ENCODE results near the gene ARAP2.
"Not testable (repeated sequence)": the region's sequence is repeated elsewhere in the genome, so short reads cannot be mapped to it uniquely, and the experiment has no call there.

Gene ARAP2

DNA sequence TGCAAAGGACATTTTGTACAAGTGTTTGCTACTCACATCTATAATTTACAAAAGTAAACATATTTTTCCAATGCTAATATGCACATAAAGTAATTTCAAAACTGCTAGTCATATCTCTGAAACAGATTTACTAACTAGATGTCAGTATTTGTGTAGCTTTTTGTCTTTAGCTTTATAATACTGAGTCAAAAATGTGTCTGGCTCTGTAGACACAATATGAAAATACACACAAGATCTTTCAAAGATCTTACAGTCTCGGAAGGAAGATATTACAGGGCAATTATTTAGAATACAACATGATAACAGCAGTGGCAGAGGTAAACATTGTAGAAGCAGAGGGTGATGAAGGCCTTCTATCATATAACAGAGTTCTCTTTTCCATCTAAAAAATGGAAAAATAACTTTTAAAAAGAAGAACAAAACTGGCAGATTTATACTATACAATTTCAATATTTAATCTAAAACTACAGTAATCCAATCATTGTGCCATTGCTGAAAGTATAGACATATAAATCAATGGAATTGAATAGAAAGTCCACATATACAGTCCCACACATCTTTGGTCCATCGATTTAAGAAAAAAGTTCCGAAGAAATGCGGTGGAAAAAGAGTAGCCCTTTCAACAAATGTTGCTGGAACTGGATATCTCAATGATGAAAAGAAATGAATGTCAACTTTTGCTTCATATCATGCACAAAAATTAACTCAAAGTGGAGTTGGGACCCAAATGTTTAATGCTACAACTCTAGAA is 29.4 kb downstream of the ARAP2 start:
- no peak for DNase-seq

DNA sequence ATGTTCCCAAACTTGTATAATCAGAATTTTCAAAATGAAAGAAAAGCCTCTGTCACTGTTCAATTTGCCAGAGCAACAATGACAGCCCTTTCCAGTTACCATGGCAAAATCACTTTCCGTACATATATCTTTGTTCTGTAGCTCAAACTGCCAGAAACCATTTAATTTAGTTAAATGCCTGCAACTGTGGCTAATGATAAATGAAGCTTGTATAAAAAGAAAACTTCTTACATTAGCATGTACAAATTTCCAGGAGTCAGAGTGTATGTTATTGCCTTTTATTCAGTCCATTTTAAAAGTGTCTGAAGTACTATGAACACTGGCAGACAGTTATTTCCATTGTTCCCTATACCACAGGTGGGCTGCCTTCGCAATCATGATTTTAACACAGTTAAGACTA is 30.3 kb downstream of the ARAP2 start:
- no peak for DNase-seq

DNA sequence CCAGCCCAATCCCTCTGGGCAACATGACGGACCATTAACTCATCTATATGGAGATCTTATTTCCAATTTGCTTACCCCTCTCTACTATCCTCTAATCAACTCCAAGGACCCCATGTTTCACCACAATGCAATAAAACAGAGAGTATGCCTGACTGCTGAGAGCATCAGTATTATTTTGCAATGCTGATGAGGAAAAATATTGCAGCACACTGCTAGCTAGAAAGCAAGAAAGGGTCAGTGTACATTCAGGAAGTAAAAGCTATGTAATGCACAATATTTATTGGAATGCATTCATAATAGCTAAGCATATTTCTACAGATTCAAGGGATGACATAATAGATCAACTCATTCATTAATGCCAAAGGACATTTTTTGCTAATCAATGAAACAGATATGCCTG is 33.2 kb downstream of the ARAP2 start:
- DNase-seq: no peak

DNA sequence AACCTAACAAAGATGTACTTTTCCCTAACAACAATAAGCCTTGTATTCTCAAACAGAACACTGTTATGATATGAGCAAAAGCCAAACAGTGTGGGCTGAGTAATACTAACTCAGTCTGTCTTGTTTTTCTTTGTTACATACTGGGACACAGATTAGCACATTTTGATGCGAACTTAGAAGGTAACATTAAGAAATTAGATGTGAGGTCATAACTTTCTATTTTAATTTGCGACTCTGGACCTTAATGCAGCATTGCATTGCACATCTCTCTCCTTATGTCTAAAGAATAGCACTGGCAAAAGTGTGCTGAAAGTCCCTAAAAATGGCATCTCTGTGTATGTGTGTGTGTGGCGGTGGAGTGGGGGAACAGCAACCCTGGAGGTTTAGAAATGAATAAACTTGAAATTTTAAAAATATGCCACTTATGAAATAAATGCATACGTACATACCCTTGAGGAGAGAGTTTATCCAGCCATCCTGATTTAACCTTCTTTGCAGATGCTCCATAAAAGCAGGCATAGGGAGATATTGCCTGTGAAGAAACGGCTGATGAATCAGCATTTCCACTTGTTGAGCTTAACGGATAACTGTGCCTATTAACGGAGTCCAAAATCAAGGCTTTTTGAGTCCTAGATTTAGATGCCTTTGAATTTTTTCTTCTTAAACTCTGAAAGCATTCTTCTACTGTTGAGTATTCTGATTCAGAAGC is 34.2 kb downstream of the ARAP2 start:
- no peak for DNase-seq

DNA sequence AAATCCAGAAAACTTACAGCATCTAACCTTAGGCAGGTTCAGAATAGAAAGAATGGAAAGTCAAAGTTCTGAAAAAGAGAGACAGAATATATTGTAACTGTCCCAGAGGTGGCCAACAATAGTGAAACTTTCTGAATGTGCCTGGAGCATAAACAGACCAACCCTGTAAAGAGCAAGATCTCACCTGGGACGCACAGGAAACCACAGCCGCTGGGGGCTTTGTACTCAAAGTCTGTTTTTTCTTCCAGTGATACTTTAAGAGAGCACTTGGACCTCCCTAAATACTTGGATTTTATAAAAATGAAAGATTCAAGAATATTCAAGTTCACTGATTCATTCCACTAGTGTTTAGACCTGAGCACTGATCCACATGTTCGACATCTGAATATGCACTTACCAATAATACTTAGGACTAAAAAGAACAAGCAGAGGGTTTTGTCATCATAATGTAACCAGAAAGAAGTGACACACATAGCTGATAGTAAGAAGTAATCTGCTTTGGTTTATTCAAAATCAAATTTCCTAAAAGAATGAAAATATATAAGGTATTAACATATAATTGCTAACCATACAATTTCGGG is 35.3 kb downstream of the ARAP2 start:
- DNase-seq: no peak

DNA sequence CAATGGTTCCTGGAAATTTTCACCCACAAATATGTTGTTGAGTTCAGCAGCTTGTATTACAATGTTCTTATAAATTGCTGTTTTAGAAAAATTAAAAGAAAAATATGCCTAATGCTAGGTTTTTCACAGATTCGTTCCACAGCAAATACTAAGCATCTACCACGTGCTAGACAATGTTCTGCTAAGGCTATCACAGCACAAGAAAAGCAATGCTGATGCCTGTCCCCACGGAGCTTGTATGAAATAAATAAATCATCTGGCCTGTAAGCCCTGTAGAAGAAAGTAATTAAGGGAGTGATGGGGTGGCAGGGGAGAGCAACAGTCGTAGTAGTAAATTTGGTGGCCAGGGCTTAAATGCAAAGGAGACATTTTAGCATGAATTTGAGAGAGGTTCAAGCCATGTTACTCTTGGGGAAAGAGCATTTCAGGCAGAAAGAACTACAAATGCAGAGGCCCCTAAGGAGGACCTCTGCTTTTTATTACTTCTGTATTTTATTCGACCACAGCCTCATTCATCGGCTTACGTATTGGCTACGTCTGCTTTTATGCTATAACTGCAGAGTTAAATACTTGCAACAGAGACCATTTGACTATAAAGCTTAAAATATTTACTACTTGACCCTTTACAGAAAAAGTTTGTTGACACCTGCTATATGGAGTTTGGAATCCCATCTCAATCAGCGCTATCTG is 36.3 kb downstream of the ARAP2 start:
- DNase-seq: no peak

DNA sequence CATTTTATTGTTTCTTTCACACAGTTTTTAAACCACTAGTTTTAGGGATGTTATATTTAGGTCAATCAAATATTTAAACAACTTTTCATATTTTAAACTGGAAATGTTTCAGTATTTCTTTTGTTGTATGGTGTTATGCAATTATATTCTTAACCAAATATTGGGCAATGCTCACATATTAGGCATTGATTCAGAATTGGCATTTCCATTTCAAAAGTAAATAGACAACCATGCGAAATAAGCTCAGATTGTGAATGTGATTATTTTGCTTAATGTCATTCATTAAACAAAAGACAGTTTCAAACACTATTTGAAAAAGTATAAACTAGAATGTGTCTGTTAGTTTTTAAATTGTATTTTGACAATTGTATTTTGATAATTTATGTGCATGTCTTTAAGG is 36.9 kb downstream of the ARAP2 start:
- DNase-seq: no peak

DNA sequence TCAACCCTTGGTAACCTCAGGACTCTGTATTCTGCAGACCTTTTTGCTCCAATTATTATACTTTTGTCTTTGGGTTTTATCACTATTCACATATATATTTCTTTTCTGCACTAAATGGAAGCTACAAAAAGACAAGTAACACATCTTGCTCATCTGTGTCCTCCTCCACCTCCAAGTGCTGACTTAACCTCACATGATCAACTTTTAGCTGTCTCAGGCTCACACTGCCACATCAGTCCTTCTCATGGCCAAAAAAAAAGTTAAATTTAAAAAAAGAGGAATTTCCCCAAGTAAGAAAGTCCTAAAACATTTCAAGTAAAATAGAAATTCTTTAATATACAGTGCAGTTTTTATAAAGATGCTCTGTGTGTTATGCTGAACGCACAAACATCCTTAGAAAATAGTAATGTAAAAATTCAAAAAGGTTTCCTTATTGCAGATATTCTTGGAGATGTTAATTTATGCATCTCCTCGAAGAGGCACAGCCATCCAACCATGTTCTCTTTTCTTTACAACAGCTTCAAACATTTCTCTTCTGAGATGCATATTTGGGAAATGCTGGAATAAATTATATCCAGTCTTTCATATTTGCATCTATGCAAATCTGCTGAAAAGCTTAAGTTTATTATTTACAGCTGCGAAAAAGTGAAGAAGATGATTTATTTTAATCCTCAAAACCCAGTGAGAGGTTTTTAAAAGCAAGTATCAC is 37.6 kb downstream of the ARAP2 start:
- DNase-seq: no peak

DNA sequence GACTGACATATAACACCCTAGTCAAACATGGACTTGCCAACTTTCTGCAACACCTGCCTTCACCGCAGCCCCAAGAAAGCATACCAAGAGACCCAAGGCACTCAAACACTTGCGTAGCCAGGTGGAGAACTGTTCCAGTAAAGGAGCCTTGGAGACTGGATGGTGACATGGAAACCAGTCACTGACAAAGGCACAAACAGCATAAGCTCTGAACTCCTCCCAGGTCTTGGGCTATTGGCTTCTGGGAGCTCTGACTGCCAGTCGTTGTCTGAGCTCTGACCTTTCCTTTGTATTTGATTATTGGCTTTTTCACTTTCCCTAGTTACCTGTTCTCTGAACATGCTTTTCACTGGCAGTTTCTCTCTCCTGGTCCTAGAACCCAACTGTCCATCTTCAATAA is 38.3 kb downstream of the ARAP2 start:
- DNase-seq: no peak

DNA sequence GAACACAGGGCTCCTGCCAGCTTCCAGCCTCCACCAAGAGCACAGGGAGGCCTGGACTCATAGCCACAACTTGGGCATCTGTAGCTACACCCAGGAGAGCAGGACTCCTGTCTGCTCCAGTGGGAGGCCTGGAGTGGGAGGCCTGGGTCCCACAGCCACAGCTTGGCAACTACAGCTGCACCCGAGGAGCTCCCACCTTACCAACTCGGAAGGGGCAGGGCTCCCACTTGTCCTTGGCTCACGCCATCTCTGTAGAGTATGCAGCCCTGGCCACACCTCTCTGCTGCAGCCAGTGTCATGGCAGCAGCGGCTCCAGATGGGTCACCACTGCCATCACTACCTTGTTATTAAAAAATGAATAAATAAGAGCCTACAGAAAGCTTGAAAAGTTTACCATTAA is 45.5 kb downstream of the ARAP2 start:
- DNase-seq: no peak

DNA sequence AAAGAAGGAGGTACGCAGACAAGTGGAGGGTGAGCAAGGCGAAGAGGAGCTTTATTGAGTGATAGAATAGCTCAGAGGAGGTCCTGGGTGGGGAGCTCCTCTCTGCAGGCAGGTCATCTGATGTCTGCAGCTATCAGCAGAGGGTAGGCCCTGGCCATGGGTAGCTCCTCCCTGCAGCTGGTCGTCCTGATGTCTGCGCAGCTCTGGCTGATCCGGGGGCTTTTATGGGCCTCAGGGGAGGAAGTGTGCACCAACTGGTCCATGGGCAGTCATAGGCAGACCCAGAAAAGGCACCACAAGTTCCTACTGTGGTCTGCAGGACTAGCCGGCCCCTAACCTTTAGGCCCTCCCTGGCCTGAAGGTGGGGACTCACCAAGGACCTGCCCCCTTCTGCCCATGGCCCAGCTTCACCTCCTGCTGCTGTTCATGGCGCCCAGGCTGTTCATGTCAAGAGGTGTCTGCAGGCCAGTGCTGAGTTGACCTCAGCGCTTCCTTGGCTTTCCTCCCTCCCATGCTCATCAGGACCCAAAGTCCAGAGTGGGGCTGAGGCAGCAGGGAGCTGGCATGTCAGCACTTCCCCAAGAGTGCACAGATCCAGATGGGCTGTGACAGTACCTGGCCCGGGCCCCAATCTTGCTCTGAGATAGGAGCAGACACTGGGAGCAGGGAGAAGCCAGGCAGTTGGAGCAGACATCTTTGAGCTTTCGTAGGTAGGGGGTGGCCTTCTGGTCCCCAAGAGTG is 46.1 kb downstream of the ARAP2 start:
- DNase-seq: no peak

DNA sequence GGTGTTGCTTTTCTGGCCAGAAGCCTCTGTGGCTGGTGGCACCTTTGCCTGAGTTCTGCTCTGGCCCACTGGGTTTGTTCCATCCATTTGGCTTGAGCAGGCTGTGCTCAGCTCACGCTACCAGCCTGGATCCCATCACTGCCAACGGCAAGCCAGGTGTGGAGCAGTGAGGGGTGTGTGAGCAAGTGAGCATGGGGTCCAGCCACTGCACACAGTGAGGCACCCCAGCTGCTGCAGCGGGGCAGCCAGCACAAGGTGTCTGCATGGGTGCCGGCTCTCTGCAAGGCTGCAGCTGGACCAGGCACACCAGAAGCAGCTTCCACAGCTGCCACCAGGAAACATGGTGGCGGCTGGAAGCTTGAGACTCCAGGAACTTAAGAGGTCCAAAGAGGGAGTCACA is 46.8 kb downstream of the ARAP2 start:
- DNase-seq: no peak

DNA sequence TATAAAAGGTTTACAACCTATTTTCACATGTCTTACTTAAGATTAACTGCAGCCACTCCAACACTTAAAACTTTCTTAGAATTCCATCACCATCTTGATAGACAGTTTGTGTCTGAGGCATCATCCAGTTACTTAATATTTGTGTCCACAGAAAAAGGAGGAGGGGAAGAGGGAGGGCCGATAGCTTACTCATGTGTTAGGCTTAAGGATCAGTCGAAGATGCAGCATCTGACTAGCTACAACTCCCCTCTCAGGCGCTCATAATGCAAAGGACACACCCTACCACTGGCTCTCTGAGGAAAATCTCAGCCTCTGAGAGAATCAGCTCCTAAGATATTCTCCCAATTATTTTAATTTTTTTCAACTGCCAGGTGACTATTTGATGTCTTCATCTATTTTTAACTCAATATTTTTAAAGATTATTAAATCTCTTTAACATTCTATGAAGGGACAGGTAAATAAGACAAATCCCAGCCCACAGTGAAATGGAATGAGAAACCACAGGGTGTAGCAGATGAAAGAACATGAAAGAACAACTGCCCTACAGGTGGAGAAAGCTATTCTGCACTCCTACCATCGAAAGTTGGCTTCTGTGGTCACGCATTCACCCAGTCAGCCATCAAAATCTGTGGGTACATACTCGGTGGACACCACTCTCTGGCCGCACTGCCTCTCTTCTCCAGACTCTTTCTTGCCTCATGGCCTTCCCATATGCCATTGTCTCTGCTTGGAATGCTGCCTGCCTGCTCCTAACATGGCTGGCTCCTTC is 48.0 kb downstream of the ARAP2 start:
- DNase-seq: no peak

DNA sequence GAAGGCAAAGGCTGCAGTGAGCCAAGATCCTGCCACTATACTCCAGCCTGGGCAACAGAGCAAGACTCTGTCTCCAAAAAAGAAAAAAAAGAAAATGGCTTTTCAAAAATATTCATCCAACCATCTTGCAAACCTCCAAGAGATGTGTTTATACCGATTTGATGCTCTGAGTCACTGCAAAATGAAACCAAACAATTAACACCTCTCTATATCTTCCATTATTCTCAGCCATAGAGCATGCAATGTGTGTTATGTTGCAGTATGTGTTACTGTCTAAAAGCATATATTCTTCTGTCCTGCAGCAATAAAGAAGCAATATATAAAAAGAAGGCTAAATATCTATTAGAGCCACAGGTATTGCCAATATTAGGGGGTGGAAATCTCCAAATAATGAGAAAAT is 51.4 kb downstream of the ARAP2 start:
- no peak for DNase-seq

DNA sequence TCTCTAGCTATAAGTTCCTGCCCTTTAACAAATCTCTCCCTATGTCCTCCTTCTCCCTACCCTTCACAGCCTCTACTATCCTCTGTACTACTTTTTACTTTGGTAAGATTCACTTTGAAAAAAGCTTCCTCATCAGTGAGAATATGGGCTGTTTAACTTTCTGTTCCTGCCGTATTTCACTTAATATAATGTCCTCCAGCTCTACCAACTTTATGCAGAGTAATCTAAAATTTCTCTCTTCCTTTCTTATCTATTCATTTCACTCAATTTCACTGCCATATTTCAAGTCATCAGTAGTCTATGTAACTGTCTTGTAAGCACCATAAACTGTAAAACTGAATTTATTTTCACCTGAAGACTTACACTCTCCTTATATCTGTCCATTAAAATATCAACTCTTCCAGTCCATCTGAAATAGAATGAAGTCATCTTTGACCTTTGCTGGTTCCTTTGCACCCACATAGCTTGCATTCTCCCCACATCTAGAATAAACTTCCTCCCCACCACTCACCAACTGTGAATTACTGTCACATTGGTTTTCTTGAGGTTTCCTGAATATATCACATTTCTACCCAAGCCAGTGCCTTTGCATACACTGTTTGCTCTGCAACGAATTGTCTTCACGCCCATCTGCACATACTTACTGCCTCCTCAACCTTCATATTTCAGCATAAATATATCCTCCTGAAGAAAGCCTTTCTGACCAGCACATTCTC is 54.6 kb downstream of the ARAP2 start:
- DNase-seq: no peak

DNA sequence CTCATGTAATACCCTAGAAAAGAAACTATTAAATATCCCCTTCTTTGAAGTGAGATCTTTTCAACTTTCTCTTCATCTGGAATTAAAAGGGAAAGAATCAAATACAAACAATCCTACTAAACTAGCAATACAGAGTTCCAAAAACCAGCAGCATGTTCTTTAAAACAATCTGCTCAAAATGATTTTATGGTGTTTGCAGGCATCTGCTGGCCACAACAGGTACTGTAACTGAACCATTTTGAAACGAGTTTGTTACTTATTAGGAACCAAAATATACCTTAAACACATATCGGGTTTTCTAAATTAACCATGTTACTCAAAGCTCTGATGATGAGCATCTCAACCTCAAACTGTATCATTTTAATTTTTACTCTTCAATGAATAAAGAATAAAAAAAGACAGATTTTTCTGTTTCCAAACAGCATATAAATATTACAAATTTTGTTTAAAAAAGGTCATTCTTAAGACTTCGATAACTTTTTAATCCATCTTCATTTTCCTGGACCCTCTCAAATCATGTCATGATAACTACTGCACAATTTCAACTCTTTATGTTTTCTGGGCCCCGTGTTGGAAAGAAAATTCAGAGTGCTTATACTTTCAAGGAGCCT is 56.5 kb downstream of the ARAP2 start:
- no peak for DNase-seq

DNA sequence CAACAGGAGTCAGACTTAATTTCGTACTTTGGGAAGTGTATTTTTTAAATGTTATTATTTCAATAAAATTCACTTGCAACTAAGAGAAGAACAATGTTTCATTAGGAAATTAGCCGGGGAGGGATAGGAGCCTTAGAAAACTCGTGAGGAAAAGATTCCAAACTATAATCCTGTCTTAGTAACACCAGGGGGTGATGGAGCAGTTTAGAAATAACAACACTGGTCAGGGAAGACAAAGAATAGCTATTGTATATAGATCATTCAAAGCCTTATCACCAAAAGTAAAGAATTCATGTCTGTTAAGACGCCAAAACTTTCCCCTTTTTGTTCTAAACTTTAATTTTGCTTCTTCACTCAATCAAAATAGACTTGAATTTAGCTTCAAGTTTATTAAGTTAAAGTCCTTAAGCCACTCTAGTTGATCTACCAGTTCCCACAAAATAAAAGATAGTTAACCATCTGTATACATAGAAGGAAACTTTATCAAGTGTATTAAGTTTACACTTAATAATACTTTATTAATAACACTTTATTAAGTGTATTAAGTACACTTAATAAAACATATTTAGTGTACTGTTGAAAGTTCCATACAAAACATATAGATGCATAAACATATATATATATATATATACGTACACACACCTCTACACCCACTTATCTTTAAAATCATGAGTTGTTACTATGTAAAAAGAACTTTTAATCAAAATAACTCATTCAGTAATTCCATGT is 60.5 kb downstream of the ARAP2 start:
- no peak for DNase-seq

DNA sequence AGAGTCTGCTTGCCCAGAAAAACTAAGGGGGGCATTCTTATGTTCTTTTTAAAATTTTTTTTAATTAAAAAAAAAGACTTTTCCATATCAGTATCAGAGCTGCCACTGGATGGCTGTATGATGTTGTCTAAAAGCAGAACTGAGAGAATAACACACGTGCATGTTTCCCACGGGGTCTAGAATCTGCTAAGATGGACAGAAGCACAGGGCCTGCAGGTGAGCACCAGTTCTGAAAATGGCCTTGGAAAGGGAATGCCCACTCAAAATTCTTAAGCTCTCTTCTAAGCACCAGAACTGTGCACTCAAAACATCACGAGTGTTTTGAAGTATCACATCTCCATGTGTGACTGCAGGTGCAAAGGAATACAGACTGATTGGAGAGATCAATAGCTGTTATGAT is 61.1 kb downstream of the ARAP2 start:
- no peak for DNase-seq

DNA sequence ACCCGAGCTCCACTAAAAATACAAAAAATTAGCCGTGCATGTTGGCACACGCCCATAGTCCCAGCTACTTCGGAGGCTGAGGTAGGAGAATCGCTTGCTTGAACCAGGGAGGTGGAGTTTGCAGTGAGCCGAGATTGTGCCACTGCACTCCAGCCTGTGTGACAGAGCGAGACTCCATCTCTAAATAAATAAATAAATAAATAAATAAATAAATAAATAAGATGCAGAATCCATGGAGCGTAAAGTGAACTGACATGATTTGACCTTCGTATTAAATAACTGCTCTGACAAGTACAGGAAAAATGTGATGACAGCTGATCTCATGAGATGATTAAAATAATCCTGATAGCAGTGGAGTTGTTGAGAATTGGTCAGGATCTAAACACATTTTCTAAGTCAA is 62.0 kb downstream of the ARAP2 start:
- DNase-seq: not testable (repeated sequence)

All from right kidney (tissue), 1 donor.